ENCODE results near the gene PLEKHM2.

PLEKHM2 gene

DNA sequence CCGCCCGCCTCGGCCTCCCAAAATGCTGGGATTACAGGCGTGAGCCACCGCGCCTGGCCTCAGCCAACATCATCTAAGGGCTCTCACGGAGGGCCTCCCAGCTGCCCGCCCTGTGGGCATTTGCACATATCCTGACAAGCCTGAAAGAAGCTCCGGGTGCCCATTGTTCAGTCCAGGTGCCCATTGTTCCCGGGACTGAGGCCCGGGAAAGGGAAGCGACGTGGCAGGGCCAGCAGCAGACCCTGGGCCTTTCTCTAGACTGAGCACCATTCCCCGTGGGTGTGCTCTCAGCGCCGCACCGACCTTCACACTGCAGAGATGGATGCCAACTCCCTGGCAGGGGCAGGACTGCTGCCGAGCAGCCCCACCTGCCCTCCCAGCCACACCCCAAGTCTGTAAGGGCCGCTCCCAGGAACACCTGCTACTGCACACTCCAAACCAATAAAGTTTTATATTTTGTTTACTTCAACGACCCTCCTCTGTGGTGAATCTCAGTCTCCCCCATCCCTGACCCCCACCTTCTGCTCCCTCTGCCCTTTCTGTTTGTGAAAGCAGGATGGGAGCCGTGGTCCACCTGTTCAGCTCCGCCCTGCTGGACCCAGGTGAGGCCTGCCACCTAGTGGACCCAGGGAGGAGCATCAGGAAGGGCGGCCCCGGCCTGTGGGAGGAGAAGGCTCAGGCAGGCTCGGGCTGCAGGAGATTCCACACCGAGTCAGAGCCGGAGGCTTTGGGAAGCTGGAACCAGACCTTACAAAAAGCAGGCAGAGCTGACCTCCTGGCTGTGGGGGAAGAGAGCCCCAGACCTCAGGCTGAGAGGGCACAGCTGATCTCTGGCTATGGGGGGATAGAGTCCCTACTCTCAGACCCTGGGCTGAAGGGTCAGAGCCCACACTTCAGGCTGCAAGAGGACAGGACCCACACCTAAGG, 57.1 kb downstream of the PLEKHM2 start:
- peak; percentile 63 for DNase-seq

DNA sequence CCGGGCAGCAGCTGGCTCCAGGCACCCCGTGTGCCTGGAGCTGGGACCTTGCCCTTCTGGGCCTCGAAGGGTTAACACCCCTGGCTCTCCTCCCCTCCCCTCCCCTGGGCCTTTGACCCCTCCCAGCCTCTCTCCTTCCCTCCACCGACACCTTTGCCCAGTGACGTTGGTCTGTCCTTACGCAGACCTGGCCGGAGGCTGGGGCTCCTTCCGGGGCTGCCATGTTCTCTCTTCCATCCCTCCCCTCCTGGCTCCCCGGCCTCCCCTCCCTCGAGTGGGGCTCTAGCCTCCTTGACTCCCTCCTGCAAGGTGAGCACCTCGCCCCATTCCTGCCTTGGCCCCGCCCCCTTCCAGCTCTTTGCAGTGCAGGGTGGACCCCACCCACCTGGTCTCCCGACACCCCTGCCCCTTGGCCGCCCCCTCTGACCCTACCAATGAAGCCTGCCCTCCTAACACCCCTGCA, 58.2 kb downstream of the PLEKHM2 start, which contains the start of gene TMEM82:
Gene TMEM82 (plus strand): TSS at position 161 of the 463 bp plus-strand sequence. CDS start 61 bp downstream, at position 222.
- no peak for DNase-seq

- no peak for DNase-seq
Measured at GRCh38 chr1:15744122-15744679, 60.1 kb downstream of the PLEKHM2 start.

GRCh38 chr1:15747378-15747777, 63.3 kb downstream of the PLEKHM2 start:
- no peak for DNase-seq

DNA sequence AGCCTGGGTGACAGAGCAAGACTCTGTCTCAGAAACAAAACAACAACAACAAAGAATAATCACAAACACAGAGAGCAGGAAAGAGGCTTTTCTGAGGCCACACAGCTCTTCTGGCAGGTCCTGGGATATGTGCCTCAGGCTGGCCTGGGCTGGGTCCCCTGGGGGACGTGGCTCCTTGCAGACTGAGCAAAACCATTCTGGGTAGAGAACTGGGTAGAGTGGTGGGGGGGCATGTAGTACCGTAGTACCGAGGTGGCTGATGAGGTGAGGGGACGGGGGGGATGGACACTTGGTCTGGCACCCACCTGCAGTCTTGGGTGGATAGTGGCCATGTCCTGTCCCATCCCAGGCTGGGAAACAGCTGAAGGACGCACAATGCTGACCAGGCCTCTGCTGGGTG, 64.1 kb downstream of the PLEKHM2 start:
- DNase-seq = no peak

- no peak for DNase-seq
Measured at GRCh38 chr1:15748690-15749398, 64.7 kb downstream of the PLEKHM2 start.

DNA sequence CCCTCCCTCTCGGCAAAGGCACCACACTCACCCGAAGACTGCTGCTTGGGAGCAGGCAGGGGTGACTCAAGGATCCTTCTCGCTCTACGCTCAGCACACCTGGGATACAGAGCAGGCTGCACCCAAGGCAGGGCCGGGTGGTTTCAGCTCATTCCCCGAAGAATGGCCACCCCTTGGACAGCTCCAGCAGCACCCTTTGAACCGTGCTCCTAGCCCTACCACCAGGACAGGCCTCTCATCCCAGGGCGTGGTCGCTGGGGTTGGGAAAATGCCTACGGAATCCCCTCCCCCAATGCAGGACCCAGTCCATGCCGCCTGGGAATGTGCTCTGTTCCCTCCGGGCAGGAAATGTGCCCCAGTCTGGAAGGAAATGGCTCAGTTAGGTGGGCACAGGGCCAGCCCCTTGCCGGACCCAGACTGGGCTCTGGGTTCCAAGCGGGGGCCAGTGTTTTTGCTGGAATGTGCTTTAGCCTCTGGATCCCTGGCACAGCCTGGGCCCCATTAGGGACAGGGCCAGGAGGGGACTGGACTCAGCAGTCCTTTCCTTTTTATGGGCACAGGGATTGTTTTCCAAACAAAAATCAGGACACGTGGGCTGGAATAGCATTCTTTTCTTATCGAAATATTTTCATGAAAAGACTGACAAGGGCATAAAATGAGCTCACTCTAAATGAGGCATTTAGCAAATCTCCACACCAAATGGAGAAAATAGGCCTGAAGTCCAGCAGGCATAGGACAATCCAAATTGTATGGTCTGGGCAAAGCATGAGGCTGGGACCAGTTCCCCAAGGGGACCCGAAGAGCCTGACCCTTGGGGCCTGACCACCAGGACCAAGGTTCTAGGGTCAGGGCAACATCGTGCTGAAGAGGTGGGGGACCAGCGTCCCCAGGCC, 65.5 kb downstream of the PLEKHM2 start:
- DNase-seq = no peak

- DNase-seq = no peak
Measured at GRCh38 chr1:15750924-15751323, 66.8 kb downstream of the PLEKHM2 start.

- no peak for DNase-seq
Measured at GRCh38 chr1:15751717-15752116, 67.6 kb downstream of the PLEKHM2 start.

GRCh38 chr1:15753776-15754175, 69.7 kb downstream of the PLEKHM2 start:
- no peak for DNase-seq

DNA sequence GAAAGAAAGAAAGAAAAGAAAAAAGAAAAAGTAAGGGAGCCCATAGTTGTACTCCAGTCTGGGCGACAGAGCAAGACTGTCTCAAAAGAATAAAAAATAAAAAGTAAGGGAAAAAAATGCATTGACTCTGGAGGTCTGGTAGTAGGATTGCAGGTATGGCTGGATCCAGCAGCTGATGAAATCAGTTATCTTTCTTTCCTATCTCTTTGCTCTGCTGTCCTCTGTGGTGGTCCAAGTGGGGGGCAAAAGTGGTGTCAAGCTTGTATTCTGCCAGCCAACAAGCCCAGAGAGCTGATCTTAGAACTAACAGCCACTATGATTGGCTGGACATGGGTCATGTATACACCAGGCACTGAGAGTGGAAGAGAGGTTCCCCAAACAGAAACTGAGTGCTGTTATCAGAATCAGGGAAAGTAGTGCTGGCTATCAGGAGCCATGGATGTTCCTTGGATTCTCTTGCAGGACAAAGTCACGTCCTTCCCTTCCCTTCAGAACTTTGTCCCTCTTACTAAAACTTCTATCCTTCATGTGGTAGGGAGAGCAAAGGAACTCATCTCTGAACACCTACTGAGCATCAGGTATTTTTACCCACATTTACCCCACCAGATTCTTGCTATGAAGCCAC, 71.0 kb downstream of the PLEKHM2 start:
- DNase-seq = no peak

DNA sequence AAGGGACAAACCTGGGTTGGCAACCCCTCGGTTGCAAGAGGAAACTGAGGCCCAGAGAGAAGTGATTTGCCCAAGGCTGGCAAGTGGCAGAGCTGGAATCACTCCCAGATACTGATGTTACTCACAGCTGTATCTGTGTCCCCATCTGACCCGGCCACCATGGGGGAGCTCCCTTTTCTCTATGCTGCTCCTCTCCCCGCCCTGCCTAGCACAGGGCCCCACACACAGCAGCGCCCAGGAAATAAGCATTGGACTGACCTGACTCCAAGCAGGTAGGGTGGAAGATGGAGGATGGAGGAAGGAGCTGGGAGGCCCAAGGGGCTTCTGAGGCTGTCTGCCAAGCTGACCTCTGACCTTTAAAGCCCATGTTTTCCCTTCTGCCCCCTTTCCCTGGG, 71.5 kb downstream of the PLEKHM2 start:
- no peak for DNase-seq

- DNase-seq = peak; percentile 91
Measured at GRCh38 chr1:15756143-15757015, 72.3 kb downstream of the PLEKHM2 start.

- DNase-seq = peak; percentile 43
Measured at GRCh38 chr1:15757016-15757543, 73.0 kb downstream of the PLEKHM2 start.

- peak; percentile 59 for DNase-seq
Measured at GRCh38 chr1:15757575-15758342, 73.6 kb downstream of the PLEKHM2 start.

DNA sequence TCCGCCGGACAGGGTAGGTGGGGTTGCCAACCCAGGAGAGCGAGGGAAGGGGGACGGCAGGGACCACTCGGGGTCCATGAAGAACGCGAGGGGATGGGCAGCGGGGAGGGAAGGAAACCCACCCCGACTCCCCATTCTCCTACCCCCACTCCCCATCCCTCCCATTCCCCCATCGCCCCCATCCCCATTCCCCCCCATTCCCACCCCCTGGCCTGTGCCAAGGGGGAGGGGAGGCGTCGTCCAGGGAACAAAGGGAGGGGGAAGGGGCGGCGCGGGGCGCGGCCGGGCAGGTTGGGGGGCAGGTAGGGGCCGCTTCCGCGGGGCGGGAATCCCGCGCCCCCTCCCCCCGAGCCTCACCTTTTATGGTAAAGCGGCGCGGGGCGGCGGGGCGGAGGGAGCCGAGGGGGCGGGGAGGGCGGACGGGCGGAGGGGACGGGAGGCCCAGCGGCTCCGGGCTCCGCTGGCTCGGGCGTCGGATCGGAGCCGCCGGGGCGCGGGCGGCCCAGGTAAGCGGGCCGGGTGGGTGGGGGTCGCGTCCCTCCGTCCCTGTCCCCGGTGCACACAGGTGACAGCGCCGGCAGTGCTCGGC, 74.3 kb downstream of the PLEKHM2 start, which contains the start of gene FBLIM1:
Gene FBLIM1 (plus strand): TSS at position 453 of the 589 bp plus-strand sequence. CDS start 6,189 bp downstream, outside the sequence.
- DNase-seq = no peak

GRCh38 chr1:15758953-15759661, 75.0 kb downstream of the PLEKHM2 start:
- no peak for DNase-seq

GRCh38 chr1:15760520-15761211, 76.5 kb downstream of the PLEKHM2 start:
- no peak for DNase-seq

Measured in NCI-H526 treated with DMSO at 0.1 percent for 48 hours (cell line).